SK-N-SH treated with all-trans-retinoic acid at 6 μM for 48 hours (cell line): Measurements from ENCODE around the gene WWC1.

ENCODE experiments used
- ATAC-seq: fragments of 200-7000 bp; cut with Tn5 transposase; 3 replicates; pipeline ENCODE4 v1.9.1; 2020; ENCODE audit warnings: mild to moderate bottlenecking, moderate library complexity
- ARNTL ChIP-seq: fragments of 450-650 bp; formaldehyde crosslinking; IDR thresholded peaks from 2 replicates; pipeline ENCODE4 v1.5.0; 2020; ENCODE audit warnings: low read depth, mild to moderate bottlenecking, moderate library complexity, borderline replicate concordance
- BACH2 ChIP-seq: fragments of 250-450 bp; sonication (Bioruptor Pico); IDR thresholded peaks from 2 replicates; pipeline ENCODE4 v1.9.0; 2021; ENCODE audit warnings: mild to moderate bottlenecking, borderline replicate concordance
- CREB5 ChIP-seq: fragments of 250-450 bp; sonication (Bioruptor Pico); IDR thresholded peaks from 2 replicates; pipeline ENCODE4 v1.5.1; 2020; ENCODE audit warnings: low read depth, mild to moderate bottlenecking, moderate library complexity
- CSDC2 ChIP-seq: fragments of 250-450 bp; sonication (Bioruptor Pico); IDR thresholded peaks from 2 replicates; pipeline ENCODE4 v1.5.0; 2020; ENCODE audit warnings: mild to moderate bottlenecking, moderate library complexity
- ESRRG ChIP-seq: fragments of 250-450 bp; sonication (Bioruptor Pico); IDR thresholded peaks from 2 replicates; pipeline ENCODE4 v1.6.1; 2021; ENCODE audit warnings: mild to moderate bottlenecking
- GLIS3 ChIP-seq: fragments of 250-450 bp; sonication (Bioruptor Pico); IDR thresholded peaks from 2 replicates; pipeline ENCODE4 v1.5.0; 2020; ENCODE audit warnings: mild to moderate bottlenecking, moderate library complexity
- ISL1 ChIP-seq: fragments of 250-450 bp; sonication (Bioruptor Pico); IDR thresholded peaks from 2 replicates; pipeline ENCODE4 v2.1.2; 2022; ENCODE audit warnings: mild to moderate bottlenecking, moderate library complexity
- OSR1 ChIP-seq: fragments of 250-450 bp; sonication (Bioruptor Pico); IDR thresholded peaks from 2 replicates; pipeline ENCODE4 v1.8.0; 2022; ENCODE audit warnings: moderate library complexity, mild to moderate bottlenecking, inconsistent platforms
- PPARA ChIP-seq: fragments of 250-450 bp; sonication (Bioruptor Pico); IDR thresholded peaks from 2 replicates; pipeline ENCODE4 v1.5.0; 2020; ENCODE audit warnings: mild to moderate bottlenecking, borderline replicate concordance
- RARB ChIP-seq: fragments of 250-450 bp; sonication (Bioruptor Pico); IDR thresholded peaks from 2 replicates; pipeline ENCODE4 v1.8.0; 2021; ENCODE audit warnings: mild to moderate bottlenecking, moderate library complexity
- SNAI2 ChIP-seq: fragments of 250-450 bp; sonication (Bioruptor Pico); IDR thresholded peaks from 2 replicates; pipeline ENCODE4 v1.5.0; 2020; ENCODE audit warnings: mild to moderate bottlenecking, moderate library complexity
- TCF4 ChIP-seq: fragments of 250-450 bp; sonication (Bioruptor Pico); IDR thresholded peaks from 2 replicates; pipeline ENCODE4 v1.8.0; 2021; ENCODE audit warnings: mild to moderate bottlenecking, moderate library complexity, borderline replicate concordance
- TOX ChIP-seq: fragments of 250-450 bp; sonication (Bioruptor Pico); IDR thresholded peaks from 2 replicates; pipeline ENCODE4 v1.8.0; 2021; ENCODE audit warnings: mild to moderate bottlenecking, moderate library complexity, borderline replicate concordance
- ZC3H10 ChIP-seq: fragments of 250-450 bp; sonication (Bioruptor Pico); IDR thresholded peaks from 2 replicates; pipeline ENCODE4 v1.5.1; 2021; ENCODE audit warnings: mild to moderate bottlenecking, moderate library complexity
- ZFP3 ChIP-seq: fragments of 250-450 bp; sonication (Bioruptor Pico); IDR thresholded peaks from 2 replicates; pipeline ENCODE4 v1.5.0; 2020; ENCODE audit warnings: mild to moderate bottlenecking, moderate library complexity
- ZFP30 ChIP-seq: fragments of 450-650 bp; formaldehyde crosslinking; IDR thresholded peaks from 2 replicates; pipeline ENCODE4 v1.5.0; 2022; ENCODE audit warnings: mild to moderate bottlenecking, moderate library complexity
- ZNF565 ChIP-seq: fragments of 450-650 bp; formaldehyde crosslinking; conservative IDR thresholded peaks from 2 replicates; pipeline ENCODE4 v1.5.0; 2020; ENCODE audit warnings: low read depth, mild to moderate bottlenecking, moderate library complexity
- ZNF70 ChIP-seq: fragments of 450-650 bp; formaldehyde crosslinking; IDR thresholded peaks from 2 replicates; pipeline ENCODE4 v1.5.0; 2020; ENCODE audit warnings: mild to moderate bottlenecking, moderate library complexity
- ZNF8 ChIP-seq: fragments of 450-650 bp; formaldehyde crosslinking; IDR thresholded peaks from 2 replicates; pipeline ENCODE4 v1.5.0; 2020; ENCODE audit warnings: mild to moderate bottlenecking, moderate library complexity
- TF ChIP-seq, protein P1 (sequence below): fragments of 250-450 bp; sonication (Bioruptor Pico); IDR thresholded peaks from 2 replicates; pipeline ENCODE4 v1.5.0; 2020; ENCODE audit warnings: mild to moderate bottlenecking, moderate library complexity
- TF ChIP-seq, protein P2 (sequence below): fragments of 250-450 bp; sonication (Bioruptor Pico); IDR thresholded peaks from 2 replicates; pipeline ENCODE4 v1.8.0; 2021; ENCODE audit warnings: low read depth, mild to moderate bottlenecking, moderate library complexity, borderline replicate concordance
- TF ChIP-seq, protein P3 (sequence below): fragments of 250-450 bp; sonication (Bioruptor Pico); IDR thresholded peaks from 2 replicates; pipeline ENCODE4 v1.8.0; 2020; ENCODE audit warnings: mild to moderate bottlenecking, moderate library complexity, borderline replicate concordance

WWC1 gene

GRCh38 chr5:168471785-168472184 is 180.3 kb downstream of the WWC1 start:
- TF ChIP-seq ESRRG (CRISPR knock-in tag) (no peak), BACH2 (CRISPR knock-in tag) (no peak), ZNF70 (CRISPR knock-in tag) (no peak), OSR1 (CRISPR knock-in tag) (no peak), CREB5 (no peak), ZFP30 (CRISPR knock-in tag) (no peak)
- TF ChIP-seq, protein P1, sequence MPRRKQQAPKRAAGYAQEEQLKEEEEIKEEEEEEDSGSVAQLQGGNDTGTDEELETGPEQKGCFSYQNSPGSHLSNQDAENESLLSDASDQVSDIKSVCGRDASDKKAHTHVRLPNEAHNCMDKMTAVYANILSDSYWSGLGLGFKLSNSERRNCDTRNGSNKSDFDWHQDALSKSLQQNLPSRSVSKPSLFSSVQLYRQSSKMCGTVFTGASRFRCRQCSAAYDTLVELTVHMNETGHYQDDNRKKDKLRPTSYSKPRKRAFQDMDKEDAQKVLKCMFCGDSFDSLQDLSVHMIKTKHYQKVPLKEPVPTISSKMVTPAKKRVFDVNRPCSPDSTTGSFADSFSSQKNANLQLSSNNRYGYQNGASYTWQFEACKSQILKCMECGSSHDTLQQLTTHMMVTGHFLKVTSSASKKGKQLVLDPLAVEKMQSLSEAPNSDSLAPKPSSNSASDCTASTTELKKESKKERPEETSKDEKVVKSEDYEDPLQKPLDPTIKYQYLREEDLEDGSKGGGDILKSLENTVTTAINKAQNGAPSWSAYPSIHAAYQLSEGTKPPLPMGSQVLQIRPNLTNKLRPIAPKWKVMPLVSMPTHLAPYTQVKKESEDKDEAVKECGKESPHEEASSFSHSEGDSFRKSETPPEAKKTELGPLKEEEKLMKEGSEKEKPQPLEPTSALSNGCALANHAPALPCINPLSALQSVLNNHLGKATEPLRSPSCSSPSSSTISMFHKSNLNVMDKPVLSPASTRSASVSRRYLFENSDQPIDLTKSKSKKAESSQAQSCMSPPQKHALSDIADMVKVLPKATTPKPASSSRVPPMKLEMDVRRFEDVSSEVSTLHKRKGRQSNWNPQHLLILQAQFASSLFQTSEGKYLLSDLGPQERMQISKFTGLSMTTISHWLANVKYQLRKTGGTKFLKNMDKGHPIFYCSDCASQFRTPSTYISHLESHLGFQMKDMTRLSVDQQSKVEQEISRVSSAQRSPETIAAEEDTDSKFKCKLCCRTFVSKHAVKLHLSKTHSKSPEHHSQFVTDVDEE (CRISPR knock-in tag): no peak
- peak; percentile 59 for ATAC-seq

GRCh38 chr5:168472329-168472728 is 180.9 kb downstream of the WWC1 start:
- TF ChIP-seq GLIS3 (CRISPR knock-in tag) (no peak), CSDC2 (CRISPR knock-in tag) (0 out of 2 replicates have a peak, but pooled peaks have one; percentile 41)
- peak; percentile 100 for ATAC-seq

DNA sequence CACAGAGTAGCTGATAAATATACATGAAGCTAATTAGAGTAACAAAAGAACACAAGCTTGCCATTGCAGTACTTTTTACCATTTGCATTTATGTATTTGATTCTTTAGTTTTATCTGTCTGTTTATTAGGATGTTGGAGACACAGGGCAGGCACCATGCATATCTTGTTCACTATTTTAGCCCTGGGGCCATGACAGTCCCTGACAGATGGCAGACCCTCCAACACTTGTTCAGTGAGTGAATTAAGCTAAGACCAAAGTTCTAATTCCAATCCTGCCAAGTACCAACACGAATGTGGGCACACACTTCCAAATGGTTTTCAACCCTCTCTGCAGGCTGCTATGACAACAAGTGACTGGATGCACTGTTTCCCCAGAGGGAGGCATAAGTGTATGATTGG is 182.9 kb downstream of the WWC1 start:
- no peak for ATAC-seq
- TF ChIP-seq ESRRG (CRISPR knock-in tag) (no peak), ISL1 (no peak), SNAI2 (CRISPR knock-in tag) (no peak), PPARA (CRISPR knock-in tag) (no peak), CREB5 (no peak), BACH2 (CRISPR knock-in tag) (no peak)
- TF ChIP-seq, protein P2, sequence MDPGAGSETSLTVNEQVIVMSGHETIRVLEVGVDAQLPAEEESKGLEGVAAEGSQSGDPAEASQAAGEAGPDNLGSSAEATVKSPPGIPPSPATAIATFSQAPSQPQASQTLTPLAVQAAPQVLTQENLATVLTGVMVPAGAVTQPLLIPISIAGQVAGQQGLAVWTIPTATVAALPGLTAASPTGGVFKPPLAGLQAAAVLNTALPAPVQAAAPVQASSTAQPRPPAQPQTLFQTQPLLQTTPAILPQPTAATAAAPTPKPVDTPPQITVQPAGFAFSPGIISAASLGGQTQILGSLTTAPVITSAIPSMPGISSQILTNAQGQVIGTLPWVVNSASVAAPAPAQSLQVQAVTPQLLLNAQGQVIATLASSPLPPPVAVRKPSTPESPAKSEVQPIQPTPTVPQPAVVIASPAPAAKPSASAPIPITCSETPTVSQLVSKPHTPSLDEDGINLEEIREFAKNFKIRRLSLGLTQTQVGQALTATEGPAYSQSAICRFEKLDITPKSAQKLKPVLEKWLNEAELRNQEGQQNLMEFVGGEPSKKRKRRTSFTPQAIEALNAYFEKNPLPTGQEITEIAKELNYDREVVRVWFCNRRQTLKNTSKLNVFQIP: no peak

GRCh38 chr5:168477060-168477459 is 185.6 kb downstream of the WWC1 start:
- ATAC-seq: no peak
- TF ChIP-seq ARNTL (CRISPR knock-in tag) (no peak), ZNF70 (CRISPR knock-in tag) (no peak), ZNF565 (CRISPR knock-in tag) (no peak), CSDC2 (CRISPR knock-in tag) (no peak), TCF4 (no peak), ZC3H10 (CRISPR knock-in tag) (no peak), ZFP30 (CRISPR knock-in tag) (no peak), ZNF8 (CRISPR knock-in tag) (no peak), ESRRG (CRISPR knock-in tag) (no peak), ZFP3 (no peak), PPARA (CRISPR knock-in tag) (no peak), BACH2 (CRISPR knock-in tag) (no peak), GLIS3 (CRISPR knock-in tag) (no peak), TOX (no peak), RARB (CRISPR knock-in tag) (no peak)
- TF ChIP-seq, protein P2: no peak
- TF ChIP-seq, protein P3, sequence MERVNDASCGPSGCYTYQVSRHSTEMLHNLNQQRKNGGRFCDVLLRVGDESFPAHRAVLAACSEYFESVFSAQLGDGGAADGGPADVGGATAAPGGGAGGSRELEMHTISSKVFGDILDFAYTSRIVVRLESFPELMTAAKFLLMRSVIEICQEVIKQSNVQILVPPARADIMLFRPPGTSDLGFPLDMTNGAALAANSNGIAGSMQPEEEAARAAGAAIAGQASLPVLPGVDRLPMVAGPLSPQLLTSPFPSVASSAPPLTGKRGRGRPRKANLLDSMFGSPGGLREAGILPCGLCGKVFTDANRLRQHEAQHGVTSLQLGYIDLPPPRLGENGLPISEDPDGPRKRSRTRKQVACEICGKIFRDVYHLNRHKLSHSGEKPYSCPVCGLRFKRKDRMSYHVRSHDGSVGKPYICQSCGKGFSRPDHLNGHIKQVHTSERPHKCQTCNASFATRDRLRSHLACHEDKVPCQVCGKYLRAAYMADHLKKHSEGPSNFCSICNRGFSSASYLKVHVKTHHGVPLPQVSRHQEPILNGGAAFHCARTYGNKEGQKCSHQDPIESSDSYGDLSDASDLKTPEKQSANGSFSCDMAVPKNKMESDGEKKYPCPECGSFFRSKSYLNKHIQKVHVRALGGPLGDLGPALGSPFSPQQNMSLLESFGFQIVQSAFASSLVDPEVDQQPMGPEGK: no peak
- TF ChIP-seq, protein P1 (CRISPR knock-in tag): no peak
